ENCODE results near the gene CAPN10. TPM values are rescaled to one million over a fixed set of nuclear protein-coding genes. Genes with fewer than 3 reads are reported as not detected.

CAPN10 gene
- total RNA-seq, 1 donor, result 21.0 TPM

- peaks cover 31% of the 10 kb centered on the region for H4K20me1 ChIP-seq (ENCODE audit: insufficient read depth, low read length)
- peaks cover 11% of the 10 kb centered on the region for H3K4me1 ChIP-seq (ENCODE audit: insufficient read depth, low read length)
- H2AFZ ChIP-seq (ENCODE audit: low read length), result no peak overlapping the region
- H3K79me2 ChIP-seq (ENCODE audit: insufficient read depth, low read length), result peaks cover 44% of the 10 kb centered on the region
- peaks cover 4% of the 10 kb centered on the region for H3K36me3 ChIP-seq (ENCODE audit: insufficient read depth, low read length)
- no peak overlapping the region for H3K4me3 ChIP-seq (ENCODE audit: insufficient read depth, low read length)
- no peak for TF ChIP-seq CTCF (IDR thresholded peaks at IDR 0.05; ENCODE audit: extremely low read depth, low read depth, low read length)
- H3K4me2 ChIP-seq (ENCODE audit: insufficient read depth, low read length), result no peak overlapping the region
- H3K27me3 ChIP-seq (ENCODE audit: insufficient read depth, low read length), result no peaks in the 10 kb centered on the region
- H3K27ac ChIP-seq (ENCODE audit: low read depth, low read length), result no peak overlapping the region
- H3K9me3 ChIP-seq (ENCODE audit: low read depth, low read length), result no peaks in the 10 kb centered on the region
- DNase-seq (ENCODE audit: insufficient read length, low spot score, missing footprints), result no peak
Measured at GRCh38 chr2:240578488-240578887, 8.0 kb upstream of the CAPN10 start.

DNA sequence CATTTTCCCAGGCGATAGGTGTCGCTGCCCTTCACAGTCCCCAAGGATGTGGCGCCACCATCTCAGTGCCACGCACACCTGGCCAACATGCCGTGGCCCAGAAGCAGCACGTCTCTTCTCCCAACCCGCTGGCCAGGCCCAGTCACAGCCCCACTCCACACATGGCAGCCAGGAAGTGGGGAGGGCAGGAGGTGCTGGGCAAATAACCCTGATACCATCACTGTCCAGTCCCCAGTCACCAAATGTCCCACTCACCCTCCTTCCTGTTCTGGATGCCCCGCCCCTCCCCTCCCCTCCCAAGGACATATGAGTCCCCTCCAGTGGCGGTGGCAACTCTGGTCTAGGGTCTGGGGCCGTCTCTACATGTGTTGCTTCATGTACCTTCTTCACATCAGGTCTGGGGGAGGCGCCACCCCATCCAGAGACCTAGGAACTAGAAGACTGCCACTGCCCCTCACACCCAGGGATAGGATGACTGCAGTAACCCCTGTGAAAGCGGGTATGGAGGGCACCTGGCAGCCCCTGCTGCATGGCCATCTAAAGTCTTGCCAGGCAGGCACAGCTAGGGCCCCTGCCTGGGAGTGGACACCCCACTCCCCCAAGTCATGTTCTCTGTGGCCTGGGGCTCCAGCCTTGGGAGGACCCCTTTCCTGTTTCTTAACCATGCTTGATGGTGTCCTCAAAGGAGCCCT is 7.3 kb upstream of the CAPN10 start:
- no peak overlapping the region for H3K4me2 ChIP-seq (ENCODE audit: insufficient read depth, low read length)
- peak overlapping the region; percentile 79 for H3K27ac ChIP-seq (ENCODE audit: low read depth, low read length)
- no peaks in the 10 kb centered on the region for H3K27me3 ChIP-seq (ENCODE audit: insufficient read depth, low read length)
- H2AFZ ChIP-seq (ENCODE audit: low read length), result no peak overlapping the region
- H3K4me1 ChIP-seq (ENCODE audit: insufficient read depth, low read length), result peaks cover 11% of the 10 kb centered on the region
- peaks cover 4% of the 10 kb centered on the region for H3K36me3 ChIP-seq (ENCODE audit: insufficient read depth, low read length)
- no peaks in the 10 kb centered on the region for H3K9me3 ChIP-seq (ENCODE audit: low read depth, low read length)
- DNase-seq (ENCODE audit: insufficient read length, low spot score, missing footprints), result no peak
- no peak overlapping the region for H3K4me3 ChIP-seq (ENCODE audit: insufficient read depth, low read length)
- TF ChIP-seq CTCF (IDR thresholded peaks at IDR 0.05; ENCODE audit: extremely low read depth, low read depth, low read length), result no peak
- peaks cover 31% of the 10 kb centered on the region for H4K20me1 ChIP-seq (ENCODE audit: insufficient read depth, low read length)
- H3K79me2 ChIP-seq (ENCODE audit: insufficient read depth, low read length), result peaks cover 50% of the 10 kb centered on the region

DNA sequence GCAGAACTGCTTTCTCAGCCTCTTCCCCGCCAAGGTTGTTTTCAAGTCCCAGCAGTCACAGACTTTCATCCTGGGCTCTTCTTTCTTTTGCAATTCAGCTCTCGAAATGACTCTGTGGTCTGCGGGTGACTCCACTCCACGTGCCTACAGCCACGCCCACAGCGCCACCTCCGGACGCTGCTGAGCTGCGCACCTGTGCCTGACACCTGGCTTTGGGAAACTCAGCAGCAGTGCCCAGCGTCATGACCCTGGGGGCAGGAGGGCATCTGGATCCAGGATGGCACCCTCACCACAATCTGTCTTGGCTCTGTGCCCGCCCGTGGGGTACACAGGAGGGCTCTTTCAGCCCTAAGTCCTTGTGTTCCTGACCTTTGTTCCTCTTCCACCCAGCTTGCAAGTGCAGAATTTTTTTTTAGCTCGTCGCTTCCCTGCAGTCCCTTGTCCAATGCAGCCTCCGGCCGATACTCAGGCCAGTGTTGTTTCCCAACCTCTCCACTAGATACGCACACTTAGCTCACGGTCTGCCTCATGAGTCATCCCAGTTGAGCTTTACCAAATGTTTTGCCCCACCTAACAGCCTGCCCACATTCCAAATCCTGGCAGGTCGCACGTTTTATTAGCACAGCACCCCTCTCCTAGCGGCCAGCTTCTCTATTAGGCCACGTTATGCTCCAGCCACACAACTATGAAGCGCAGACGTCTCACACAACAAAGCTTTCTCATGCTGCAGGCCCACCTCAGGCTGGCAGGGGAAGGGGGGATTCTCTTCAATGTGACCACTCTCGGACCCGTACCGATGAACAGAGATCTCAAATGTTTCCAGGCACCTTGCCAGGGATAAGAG is 6.5 kb upstream of the CAPN10 start:
- TF ChIP-seq CTCF (IDR thresholded peaks at IDR 0.05; ENCODE audit: extremely low read depth, low read depth, low read length), result no peak
- Histone ChIP-seq H3K4me1 (ENCODE audit: insufficient read depth, low read length) (peaks cover 17% of the 10 kb centered on the region), H3K79me2 (ENCODE audit: insufficient read depth, low read length) (peaks cover 57% of the 10 kb centered on the region), H4K20me1 (ENCODE audit: insufficient read depth, low read length) (peaks cover 37% of the 10 kb centered on the region), H3K9me3 (ENCODE audit: low read depth, low read length) (no peaks in the 10 kb centered on the region), H2AFZ (ENCODE audit: low read length) (no peak overlapping the region), H3K4me2 (ENCODE audit: insufficient read depth, low read length) (peak overlapping the region; percentile 69), H3K4me3 (ENCODE audit: insufficient read depth, low read length) (peak overlapping the region; percentile 54), H3K36me3 (ENCODE audit: insufficient read depth, low read length) (peaks cover 4% of the 10 kb centered on the region), H3K27ac (ENCODE audit: low read depth, low read length) (peak overlapping the region; percentile 79), H3K27me3 (ENCODE audit: insufficient read depth, low read length) (no peaks in the 10 kb centered on the region)
- DNase-seq (ENCODE audit: insufficient read length, low spot score, missing footprints), result peak; percentile 98

- Histone ChIP-seq H3K27ac (ENCODE audit: low read depth, low read length) (no peak overlapping the region), H4K20me1 (ENCODE audit: insufficient read depth, low read length) (peaks cover 40% of the 10 kb centered on the region), H3K27me3 (ENCODE audit: insufficient read depth, low read length) (no peaks in the 10 kb centered on the region), H3K36me3 (ENCODE audit: insufficient read depth, low read length) (peaks cover 4% of the 10 kb centered on the region), H2AFZ (ENCODE audit: low read length) (no peak overlapping the region), H3K4me2 (ENCODE audit: insufficient read depth, low read length) (no peak overlapping the region), H3K9me3 (ENCODE audit: low read depth, low read length) (no peaks in the 10 kb centered on the region), H3K4me3 (ENCODE audit: insufficient read depth, low read length) (no peak overlapping the region), H3K4me1 (ENCODE audit: insufficient read depth, low read length) (peaks cover 26% of the 10 kb centered on the region), H3K79me2 (ENCODE audit: insufficient read depth, low read length) (peaks cover 69% of the 10 kb centered on the region)
- TF ChIP-seq CTCF (IDR thresholded peaks at IDR 0.05; ENCODE audit: extremely low read depth, low read depth, low read length), result no peak
- no peak for DNase-seq (ENCODE audit: insufficient read length, low spot score, missing footprints)
Measured at GRCh38 chr2:240581811-240582210, 4.7 kb upstream of the CAPN10 start.

All from osteoblast (primary cell).